Measurements from ENCODE around the gene ROCK2.

DNA sequence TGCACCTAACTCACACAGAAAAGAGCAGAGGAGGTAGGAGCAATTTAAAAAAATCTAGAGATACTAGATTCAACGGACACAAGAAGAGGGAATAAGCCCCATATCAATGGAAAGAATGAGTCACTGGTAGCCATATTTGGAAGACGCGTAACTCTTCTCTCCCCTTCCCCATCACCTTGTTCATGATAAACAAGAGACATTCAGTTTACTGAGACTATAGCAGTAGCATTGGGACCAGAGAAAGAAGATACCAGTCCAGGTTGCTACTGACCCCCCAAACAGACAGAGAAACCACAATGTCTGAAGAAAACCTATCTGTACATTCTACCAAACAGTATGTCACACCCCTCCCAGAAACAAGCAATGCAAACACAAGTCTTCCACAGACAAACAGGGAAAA, 108.1 kb downstream of the ROCK2 start:
- TF ChIP-seq, protein P1, sequence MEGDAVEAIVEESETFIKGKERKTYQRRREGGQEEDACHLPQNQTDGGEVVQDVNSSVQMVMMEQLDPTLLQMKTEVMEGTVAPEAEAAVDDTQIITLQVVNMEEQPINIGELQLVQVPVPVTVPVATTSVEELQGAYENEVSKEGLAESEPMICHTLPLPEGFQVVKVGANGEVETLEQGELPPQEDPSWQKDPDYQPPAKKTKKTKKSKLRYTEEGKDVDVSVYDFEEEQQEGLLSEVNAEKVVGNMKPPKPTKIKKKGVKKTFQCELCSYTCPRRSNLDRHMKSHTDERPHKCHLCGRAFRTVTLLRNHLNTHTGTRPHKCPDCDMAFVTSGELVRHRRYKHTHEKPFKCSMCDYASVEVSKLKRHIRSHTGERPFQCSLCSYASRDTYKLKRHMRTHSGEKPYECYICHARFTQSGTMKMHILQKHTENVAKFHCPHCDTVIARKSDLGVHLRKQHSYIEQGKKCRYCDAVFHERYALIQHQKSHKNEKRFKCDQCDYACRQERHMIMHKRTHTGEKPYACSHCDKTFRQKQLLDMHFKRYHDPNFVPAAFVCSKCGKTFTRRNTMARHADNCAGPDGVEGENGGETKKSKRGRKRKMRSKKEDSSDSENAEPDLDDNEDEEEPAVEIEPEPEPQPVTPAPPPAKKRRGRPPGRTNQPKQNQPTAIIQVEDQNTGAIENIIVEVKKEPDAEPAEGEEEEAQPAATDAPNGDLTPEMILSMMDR (conservative IDR thresholded peaks at IDR 0.05): no peak
- no peak for TF ChIP-seq ZFX (IDR thresholded peaks at IDR 0.05)

Measured in C4-2B (cell line).